SHP77 treated with DMSO at 0.1 percent for 48 hours (cell line): ENCODE data around the gene DNAH17.

Experiments
- DNase-seq: peaks from one replicate; lab custom pipeline; 2025; lab: John Stamatoyannopoulos, UW

Gene DNAH17, protein sequence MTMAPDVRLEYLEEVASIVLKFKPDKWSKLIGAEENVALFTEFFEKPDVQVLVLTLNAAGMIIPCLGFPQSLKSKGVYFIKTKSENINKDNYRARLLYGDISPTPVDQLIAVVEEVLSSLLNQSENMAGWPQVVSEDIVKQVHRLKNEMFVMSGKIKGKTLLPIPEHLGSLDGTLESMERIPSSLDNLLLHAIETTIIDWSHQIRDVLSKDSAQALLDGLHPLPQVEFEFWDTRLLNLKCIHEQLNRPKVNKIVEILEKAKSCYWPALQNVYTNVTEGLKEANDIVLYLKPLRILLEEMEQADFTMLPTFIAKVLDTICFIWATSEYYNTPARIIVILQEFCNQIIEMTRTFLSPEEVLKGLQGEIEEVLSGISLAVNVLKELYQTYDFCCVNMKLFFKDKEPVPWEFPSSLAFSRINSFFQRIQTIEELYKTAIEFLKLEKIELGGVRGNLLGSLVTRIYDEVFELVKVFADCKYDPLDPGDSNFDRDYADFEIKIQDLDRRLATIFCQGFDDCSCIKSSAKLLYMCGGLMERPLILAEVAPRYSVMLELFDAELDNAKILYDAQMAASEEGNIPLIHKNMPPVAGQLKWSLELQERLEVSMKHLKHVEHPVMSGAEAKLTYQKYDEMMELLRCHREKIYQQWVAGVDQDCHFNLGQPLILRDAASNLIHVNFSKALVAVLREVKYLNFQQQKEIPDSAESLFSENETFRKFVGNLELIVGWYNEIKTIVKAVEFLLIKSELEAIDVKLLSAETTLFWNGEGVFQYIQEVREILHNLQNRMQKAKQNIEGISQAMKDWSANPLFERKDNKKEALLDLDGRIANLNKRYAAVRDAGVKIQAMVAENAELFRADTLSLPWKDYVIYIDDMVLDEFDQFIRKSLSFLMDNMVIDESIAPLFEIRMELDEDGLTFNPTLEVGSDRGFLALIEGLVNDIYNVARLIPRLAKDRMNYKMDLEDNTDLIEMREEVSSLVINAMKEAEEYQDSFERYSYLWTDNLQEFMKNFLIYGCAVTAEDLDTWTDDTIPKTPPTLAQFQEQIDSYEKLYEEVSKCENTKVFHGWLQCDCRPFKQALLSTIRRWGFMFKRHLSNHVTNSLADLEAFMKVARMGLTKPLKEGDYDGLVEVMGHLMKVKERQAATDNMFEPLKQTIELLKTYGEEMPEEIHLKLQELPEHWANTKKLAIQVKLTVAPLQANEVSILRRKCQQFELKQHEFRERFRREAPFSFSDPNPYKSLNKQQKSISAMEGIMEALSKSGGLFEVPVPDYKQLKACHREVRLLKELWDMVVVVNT (N-terminal part only)

DNA sequence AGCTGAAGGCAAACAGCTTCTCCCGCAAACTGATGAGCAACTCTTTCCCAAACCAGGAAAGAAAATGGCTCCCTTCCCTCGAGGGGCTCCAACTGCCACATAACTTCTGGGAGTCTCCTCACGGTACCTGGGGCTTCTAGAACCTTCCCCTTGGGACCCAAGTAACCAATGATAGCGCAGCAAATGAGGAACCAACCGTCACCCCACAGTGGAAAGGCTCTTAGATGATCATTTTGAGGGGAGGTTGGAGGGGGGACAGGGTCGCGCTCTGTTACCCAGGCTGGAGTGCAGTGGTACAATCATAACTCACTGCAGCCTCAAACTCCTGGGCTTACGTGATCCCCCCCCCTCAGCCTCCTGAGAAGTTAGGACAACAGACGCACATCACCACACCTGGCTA is at the start of gene DNAH17:
Gene DNAH17, minus strand, starts transcription at position 101 of the 400 bp plus-strand sequence. CDS start 2,339 bp downstream, outside the sequence.
- DNase-seq, result no peak

DNA sequence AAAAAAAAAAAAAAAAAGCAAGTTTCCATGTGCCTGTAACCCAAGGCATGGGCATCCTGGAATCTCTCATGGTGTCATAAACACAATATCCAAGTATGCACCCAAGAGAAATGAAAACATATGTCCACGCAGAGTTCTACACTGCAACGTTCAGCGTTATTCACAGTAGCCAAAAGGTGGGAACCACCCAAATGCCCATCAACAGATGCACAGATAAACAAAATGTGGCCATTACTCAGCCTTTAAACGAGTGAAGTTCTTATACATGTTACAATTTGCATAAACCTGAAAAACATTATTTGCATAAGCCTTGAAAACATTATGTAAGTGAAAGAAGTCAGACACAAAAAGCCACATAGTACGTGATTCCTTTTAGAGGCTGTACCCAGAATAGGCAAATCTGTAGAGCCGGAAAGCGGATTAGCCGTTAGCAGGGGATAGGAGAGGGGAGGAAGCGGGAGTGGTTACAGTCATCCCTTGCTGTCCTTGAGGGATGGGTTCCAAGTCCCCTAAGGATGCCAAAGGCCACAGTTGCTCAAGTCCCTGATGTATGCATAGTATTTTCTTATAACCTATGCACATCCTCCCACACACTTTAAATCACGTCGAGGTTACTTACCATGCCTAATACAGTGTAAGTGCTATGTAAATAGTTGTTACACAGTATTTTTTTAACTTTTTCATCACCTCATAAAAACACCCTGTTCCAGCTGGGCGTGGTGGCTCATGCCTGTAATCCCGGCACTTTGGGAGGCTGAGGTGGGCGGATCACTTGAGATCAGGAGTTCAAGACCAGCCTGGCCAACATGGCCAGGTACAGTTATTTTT is 47.3 kb upstream of the DNAH17 start:
- no peak for DNase-seq

DNA sequence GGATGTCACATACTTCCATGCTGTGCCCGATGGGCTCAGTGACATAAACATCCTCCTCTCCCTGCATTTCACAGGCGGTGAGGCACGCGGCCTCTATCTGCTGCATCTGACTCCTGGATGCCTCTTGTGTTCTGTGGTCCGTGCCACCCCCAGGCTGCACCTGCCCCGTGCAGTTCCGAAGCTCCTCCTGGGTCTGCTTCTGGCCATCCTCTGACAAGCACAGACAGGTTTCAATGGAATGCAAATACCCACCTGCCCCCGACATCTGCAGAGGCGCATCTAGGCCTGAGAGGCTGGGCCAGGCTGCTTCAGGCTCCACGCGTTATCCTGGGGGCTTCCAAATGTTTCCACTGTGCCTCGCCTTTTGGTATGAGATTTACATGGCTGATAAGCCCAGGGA is 46.3 kb upstream of the DNAH17 start:
- DNase-seq, result no peak

DNA sequence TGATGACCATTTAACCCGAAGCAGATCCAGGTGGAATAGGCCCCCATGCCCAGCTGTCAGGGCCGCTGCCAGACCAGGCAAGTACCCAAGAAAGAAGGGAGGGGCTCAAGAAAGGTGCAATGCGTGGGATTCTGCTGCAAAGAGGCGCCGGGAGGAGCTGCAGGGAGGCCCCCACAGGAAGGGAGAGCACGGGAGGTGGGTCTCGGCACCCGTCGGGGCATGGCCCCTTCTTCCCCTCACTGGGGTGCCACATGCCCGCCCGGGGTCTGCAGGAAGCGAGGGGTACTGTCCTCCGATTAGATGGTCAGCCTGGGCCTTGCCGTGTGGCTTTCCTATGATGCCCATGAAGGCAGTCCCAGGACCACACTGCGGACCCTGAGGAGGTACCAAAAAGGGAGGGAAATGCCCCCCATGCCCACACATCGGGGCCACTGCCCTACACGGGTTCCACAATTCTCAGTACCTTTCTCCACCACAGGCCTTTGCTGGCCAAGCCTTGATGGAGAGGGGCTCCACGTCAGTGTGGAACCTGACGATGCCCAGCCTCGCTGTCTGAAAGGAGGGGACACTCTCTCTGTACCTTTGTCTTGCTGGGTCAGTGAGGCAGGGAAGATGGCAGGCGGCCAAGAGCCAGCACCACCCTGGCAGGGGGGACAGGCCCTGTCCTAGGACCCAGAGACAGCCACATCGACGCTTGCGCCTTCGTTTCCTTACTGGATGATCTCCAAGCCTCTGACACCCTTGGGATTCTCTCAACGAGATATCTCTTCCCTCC is 45.5 kb upstream of the DNAH17 start:
- DNase-seq, result no peak

DNA sequence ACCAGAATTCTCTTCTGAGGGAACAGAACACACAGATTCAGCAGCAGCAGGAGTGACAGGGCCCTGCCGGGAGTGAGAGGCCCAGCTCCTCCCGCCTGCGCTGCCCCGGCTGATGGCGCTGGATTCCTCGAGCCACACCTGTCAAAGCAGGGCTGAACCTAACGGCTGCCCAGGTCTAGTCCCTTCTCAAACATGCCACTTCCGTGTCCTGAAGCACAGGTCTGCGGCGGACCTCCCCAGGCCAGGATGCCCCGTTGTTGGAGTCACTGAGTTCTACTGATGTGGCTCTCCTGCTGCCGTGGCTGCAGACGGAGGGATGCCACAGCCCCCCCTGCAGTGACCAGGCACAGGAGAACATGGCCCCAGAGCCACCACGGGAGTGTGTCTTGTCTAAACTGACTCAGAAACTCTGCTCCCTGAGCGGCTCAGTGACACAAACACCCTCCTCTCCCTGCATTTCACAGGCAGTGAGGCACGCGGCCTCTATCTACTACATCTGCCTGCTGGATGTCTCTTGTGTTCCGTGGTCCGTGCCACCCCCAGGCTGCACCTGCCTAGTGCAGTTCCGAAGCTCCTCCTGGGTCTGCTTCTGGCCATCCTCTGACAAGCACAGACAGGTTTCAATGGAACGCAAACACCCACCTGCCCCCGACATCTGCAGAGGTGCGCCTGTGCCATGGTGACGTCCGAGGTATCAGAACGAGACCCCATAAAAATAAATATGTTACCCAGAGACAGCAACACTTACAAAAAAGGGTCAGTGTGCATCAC is 44.7 kb upstream of the DNAH17 start:
- no peak for DNase-seq

DNA sequence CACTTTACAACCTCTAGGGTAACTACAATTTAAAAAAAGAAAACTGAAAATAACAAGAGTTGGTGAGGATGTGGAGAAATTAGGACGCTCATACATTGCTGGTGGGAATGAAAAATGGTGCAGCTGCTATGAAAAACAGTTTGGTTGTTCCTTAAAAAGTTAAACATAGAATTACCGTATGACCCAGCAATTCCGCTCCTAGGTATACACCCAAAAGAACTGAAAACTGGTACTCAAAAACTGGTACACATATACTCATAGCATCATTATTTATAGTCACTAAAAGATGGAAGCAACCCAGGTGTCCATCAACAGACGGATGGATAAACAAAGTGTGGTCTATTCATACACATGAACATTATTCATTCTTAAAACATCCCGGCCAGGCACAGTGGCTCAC is 42.9 kb upstream of the DNAH17 start:
- no peak for DNase-seq

DNA sequence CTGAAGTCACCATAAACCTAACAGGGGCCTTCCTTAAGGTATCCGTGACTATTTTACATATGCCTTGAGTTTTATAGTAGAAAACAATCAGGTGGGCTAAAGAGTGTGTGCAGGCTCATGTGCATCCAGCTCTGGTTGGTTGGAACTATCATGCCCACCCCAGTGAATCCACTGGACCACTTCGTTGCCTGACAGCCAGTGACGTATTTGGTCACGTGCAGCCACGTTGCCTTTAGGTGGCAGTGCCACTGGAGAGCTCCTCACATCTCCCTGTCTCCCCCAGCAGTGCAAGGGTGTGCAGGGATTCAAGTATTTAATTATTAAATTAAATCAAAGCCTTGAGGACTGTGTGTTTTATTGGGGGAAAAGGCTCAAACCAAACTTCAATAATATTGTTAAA is 42.1 kb upstream of the DNAH17 start:
- DNase-seq, result no peak

DNA sequence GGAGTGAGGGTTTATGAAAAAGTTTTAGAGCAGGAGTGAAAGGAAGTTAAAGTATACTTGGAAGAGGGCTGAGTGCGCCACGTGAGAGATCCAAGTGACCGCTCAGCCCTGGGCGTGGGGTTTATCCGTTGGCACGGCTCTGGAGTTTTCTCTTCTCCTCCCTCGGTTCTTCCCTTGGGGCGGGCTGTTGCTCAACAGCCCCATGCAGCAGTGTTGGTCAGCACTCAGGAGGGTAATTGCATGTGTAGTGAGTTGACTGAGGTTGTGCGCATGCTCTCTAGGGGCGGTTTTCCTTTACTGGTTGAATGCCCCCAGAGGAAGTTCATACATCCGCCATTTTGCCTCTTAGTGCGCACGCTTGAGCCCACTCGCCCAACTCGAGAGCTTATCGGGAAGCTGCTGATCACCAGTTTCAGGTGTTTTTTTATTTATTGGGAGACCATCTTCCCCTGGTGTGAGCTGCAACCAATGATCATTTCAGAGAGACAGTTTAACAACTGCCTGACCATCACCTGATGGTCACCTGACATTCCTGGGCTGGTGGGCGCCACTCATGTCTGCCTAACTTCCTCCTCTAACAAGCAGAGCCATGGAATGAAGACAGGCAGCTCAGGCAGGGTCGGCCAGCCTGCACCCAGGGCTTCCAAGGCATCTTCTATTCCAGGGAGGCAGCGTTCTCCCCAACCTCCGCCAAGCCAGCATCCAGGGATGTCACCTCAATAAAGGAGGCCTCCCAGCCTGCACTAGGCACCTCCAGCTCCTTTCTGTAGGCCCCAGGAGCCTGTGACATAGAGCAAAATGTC is 41.3 kb upstream of the DNAH17 start:
- no peak for DNase-seq

DNA sequence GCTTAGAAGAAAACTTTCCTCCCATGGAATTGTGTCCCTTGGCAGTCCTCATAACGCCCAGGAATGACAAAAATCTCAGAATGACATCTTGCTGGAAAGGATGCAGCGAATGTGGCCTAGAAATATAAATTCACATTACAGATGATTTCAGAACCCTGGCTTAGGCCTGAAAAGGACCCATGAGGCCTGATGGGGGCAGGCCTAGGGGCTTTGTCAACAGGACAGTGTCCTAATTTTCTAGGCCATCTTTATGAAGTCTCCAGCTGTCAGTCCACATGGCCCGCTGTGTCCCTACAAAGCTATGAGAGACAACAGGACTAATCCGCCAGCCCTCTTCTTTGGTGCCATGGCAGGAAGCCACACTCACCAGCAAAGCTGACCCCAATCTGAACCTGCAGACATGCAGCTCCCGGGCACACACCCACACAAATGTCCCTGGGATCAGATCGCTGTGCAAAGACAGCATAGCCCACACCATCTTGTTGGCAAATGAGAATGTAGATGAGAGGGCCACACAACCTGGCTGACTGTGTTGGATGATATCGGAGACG is 40.4 kb upstream of the DNAH17 start:
- no peak for DNase-seq

DNA sequence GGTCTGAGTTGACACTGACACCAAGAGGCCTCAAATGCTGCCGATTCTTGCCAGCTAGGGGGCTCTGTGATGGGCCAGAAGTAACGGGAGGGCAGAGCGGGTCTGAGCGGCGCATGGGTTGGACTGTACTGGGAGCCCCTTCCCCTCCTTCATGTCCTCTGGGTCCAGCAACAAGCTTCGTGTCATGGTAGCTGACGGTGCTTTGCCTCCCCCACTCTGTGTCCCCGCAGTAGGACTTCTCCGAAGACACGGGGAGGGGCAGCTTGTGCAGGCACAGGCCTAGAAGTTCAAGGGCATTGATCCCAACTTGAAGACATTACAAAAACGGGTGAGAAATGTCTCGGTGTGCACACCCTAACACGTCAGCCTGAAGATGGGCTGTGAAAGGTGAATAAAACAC is 39.8 kb upstream of the DNAH17 start:
- DNase-seq, result no peak

DNA sequence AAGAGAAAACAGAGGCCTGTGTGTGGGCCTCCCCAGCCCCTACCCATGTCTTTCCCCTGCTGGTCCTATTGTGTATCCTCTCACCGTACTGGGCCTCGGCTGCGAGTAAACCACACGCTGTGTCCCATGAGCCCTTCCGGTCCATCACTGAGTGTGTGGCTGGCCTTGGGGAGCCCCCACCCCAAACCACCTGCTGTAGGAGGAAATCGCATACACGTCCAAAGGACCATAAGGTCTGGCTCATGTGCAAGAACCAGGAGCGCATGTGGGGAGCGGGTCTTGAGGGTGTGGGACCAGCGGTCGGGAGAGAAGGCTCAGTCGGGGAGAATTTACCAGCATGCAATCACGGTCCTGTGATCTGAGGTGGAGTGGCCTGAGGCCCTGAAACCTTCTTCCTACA is 38.4 kb upstream of the DNAH17 start:
- DNase-seq, result no peak

DNA sequence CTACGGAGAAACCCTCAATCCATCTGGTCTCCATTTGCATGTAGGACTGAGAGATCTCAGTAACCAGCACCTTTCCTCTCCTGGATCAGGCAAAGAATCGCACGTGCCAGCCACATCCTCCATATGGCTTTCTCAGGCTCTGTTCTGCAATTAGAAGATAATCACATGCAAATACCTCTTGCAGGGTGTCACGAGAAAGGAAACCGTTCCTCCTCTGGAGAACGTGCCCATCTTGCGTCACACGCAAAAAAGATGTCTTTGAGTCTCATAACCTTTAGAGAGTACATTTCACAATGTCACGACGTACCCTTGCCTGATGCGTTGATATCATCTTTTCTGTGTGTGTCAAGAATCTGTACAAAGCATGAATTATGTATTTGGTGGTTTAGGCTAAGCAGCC is 36.2 kb upstream of the DNAH17 start:
- DNase-seq, result no peak

DNA sequence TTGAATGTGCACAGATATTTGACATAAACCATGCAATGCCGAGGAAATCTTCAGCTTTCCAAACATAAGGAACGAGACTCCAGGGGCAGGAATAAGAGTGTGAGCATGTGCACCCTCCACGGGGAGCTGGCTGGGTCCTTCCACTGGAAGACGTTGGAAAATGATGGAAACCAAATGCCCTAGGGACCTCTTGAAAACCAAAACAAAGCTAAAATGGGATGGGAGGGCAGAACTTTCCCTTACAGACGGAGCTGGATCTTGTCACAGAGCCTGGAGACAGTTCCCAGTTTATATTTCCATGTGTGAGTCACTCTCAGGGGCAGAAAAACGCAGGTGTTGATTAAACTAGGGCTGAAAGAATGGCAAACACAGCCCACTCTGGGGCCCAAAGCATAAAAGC is 34.4 kb upstream of the DNAH17 start:
- no peak for DNase-seq

DNA sequence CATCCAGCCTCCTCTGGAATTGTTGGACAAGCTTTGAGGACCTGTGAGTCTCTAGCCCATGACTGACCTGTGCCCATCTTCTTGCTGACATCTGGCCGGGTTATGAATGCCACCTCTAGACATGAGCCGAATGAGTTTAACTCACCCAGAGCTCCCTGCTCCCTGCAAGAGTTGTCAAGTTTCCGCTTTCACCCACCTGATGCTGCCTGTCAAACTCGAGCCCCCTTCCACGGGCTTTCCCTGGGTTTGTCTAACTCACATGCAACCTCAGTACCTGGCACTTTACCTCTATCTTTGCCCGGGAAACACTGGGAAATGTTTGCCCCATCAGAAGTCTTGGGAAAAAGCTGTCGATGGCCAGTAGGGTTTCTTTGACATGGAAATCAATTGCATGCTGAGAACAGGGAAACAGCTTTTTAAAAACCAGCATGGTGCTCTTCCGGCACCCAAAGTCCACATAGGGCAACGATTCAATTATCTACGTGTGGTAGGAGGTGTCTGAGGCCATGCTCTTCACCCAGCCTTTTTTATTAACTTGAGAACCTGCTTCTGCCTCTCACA is 33.8 kb upstream of the DNAH17 start:
- DNase-seq, result no peak

DNA sequence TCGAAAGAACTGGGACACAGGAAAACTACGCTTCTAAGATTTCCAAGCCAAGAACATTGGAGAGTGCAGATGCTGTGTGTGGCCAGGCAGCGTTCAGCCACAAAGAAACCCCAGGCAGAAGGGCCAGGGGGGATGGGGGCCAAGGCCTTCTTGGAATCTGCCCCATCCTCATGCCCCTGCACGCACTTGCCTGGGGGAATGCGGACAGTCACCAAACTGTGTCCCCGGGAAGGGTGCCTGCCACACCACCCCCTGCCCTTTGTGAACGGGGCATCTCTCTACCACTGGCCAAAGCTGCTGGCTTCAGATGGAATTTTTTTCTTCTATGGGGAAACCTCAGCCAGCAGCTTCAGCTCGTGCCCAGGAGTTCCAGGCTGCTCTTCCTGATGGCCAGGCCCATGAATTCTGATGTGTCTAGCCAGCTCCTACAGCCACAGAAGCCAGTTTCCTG is 32.0 kb upstream of the DNAH17 start:
- DNase-seq, result no peak

DNA sequence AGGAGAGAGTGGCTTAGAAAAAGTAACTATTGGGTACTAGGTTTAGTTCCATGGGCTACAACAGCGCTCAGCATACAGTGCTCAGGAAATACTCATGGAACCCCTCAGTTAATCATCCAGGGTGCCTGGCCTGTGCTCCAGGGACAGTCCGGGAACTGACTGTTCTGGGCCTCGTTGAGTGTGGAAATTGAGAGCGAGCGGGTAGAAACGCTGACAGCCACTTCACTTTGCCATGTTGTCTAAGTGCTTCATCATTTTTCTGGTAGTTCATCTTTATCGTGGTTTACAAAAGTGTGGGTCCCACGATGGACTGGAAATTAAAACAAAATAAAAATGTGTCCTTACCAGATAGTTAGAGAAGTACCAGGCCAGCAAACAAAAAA is 31.6 kb upstream of the DNAH17 start:
- DNase-seq, result no peak

DNA sequence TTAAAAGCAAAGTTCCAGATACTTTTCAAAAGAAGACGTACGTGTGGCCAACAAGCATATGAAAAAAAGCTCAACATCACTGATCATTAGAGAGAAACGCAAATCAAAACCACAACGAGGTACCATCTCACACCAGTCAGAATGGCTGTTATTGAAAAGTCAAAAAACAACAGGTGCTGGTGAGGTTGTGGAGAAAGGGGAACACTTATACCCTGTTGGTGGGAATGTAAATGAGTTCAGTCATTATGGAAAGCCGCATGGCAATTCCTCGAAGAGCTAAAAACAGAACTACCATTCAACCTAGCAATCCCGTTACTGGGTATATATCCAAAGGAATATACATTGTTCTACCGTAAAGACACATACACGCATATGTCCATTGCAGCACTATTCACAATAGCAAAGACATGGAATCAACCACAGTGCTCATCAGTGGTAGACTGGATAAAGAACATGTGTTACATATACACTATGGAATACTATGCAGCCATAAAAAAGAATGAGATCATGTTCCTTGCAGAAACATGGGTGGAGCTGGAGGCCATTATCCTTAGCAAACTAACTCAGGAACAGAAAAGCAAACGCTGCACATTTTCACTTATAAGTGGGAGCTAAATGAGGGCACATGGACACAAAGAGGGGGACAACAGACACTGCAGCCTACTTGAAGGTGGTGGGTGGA is 31.1 kb upstream of the DNAH17 start:
- no peak for DNase-seq

DNA sequence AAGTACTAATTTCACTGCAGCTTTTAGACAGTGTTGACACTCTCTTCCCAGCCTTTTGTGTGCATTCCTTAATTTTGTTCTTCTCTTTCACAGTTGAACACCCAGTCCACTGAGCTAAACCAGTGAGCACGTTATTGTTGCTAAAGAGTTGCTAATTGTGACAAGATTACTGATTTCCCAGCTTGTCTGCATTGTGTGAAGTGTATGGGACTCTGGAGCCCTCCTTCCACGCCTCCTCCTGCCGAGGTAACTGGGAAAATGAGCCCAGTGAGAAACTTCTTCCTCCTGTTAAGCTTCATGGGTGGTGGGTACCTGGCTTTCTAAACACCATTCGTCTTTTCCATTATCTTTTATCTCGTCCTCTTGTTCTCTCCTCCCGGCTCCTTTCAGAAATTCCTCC is 29.8 kb upstream of the DNAH17 start:
- no peak for DNase-seq
